HG03442 (cell line): Measurements from ENCODE around the gene AP5Z1.

Experiments
- ATAC-seq: cut with Tn5 transposase; IDR thresholded peaks from one replicate; pipeline ENCODE4 v1.9.1; 2021; ENCODE audit warnings: mild to moderate bottlenecking, moderate library complexity; ENCODE audit not compliant: unreplicated experiment

Gene AP5Z1

DNA sequence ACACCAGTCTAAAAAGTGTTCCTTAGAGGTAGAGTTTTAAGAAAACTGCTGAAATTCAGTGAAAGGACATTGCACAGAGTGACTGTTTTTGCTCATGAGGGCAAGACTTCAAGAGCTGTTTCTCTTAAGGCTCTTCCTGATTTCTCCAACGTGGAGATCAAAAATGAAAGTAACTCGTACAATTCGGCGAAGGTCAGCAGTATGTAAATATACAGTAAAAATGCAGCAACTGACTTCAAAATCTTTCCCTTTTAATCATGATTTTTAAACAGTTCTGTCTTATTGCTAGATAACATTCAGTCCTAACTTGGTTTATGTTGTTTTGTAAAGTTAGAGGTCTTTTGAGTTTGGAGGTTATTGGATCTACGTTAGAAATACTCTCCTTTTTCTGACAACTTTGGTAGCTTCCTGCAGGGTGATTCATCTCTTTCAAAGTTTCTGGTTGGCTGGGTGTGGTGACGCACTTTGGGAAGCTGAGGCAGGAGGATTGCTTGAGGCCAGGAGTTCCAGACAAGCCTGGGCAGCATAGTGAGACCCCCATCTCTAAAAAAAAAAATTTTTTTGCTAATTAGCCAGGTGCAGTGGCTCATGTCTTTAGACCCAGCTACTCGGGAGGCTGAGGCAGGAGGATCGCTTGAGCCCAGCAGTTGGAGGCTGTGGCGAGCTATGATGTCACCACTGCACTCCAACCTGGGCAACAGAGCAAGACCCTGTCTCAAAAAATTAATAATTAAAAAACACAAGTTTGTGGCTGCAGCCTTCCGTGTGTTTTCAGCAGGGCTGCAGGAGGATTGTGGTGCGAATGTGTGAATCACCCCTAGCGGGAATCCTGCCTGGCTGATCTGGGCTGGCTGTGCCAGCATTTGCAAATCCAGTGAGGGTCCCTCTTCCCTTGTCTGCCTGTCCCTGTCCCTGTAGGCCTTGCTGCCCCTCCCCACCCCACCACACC lies 29.2 kb upstream of the AP5Z1 start:
- no peak for ATAC-seq

GRCh38 chr7:4747013-4747412 lies 28.4 kb upstream of the AP5Z1 start:
- ATAC-seq: no peak

DNA sequence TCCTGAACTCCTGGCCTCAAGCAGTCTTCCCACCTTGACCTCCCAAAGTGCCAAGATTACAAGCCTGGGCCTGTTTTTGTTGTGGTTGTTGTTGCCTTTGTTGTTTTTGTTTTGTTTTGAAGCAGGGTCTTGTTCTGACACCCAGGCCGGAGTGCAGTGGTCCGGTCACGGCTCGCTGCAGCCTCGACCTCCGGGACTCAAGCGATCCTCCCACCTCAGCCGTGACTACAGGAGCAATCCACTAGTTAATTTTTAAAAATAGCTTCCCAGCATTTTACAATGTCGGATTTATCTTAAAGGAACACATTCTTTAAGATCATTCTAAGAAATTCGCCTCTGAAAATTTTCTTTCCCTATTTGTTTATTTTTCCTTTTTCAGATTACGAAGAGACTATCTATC lies 27.7 kb upstream of the AP5Z1 start:
- ATAC-seq: no peak

DNA sequence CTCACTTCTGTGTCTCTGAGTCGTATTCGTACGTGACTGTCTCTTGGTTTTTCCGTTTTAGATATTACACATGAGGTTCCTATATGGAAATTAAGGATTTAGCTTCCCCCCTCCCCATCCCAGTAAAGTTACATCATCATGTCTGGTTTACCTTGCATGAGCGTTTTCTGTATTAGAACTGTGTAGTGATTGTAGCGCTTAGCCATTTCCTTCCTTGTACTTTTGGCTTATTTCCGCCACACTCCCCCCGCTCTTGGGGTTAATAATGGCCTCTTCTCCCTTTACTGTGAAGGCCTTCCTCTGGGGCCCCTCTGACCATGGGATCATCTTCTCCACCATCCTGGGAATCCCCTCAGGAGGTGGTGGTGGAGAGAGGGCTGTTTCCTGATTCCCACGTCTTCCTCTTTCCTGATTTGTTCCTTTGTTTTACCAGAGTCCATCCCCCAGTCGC lies 27.2 kb upstream of the AP5Z1 start:
- no peak for ATAC-seq

DNA sequence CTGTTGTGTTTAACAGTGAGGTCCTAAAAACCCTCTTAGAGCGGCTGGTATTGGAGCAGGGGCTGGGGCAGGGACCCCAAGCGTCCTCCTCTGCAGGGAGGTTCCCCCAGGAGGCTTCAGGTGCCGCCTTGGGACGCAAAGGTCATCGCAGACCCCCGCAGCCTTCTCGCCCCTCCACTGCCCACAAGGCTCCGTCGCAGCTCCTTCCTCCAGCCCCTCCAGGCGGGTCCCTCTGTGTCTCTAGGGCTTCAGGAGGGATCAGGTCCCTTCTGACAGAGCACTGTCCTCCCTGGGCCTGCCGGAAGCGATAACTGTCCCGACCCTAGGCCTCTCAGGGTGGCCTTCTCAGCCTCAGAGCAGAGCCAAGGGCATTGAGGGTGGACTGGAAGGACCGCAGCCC lies 26.1 kb upstream of the AP5Z1 start:
- ATAC-seq: no peak

GRCh38 chr7:4749798-4750197 lies 25.6 kb upstream of the AP5Z1 start:
- no peak for ATAC-seq

DNA sequence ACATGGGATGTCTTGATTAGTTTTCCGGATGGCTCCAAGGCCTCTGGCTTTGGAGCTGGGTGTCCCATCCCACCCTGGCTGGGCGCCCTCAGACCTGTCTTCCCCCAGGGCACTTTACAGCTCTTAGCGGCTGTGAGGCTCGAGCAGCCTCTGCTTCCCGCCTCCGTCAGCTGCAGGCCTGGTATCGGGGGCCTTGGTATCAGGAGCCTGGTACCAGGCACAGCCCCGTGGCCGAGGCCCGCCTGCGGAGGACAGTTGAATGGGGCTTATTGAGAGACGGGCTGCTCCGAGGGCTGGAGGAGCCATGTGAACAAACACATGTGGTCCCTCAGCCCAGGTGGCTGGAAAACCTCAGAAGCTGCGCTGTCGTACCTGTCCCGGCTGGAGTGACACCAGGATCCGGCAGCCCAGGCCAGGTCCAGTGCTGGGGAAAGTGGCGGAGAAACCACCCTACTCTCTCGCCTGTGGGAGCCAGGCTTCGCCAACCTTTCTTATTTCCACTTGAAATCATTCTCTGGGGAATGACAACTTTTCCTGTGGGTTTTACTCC lies 23.9 kb upstream of the AP5Z1 start:
- ATAC-seq: no peak

DNA sequence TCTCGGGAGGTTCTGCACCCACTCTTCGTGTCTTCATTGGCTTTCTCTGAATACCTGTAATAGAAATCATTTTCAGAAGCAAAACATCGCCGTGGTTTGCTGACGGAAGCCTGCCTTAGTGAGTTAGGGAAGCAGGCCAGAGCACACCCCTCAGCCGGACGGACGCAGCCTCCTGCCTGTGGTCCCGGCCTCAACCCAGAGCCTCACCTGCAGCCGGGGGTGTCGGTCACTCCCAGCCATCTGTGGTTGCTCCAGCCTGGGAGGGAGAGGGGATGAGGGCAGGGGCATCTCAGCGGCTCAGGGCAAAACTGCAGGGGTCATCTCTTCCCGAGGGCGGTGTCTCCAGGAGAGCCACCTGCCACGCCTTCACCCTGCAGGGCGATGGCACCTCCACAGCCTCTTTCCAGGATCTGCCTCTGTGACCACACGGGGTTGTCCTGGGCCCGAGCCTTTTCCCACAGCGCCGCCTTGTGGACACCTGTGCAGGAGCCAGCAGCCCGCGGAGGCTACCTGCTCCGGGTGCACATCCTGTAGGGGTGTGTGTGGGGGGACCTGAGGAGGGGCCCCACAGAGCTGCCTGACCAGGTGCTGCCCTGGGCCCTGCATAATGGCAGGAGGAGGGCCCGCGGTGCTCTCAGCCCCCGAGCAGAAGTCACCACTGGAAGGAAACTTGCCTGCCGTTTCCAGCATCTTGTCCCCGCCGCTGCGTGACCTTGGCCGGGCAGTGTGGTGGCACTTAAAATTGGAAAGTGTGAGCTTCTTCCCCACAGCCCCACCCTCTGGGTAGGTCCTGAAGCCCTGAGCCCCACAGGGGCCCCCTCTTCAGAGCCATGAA lies 21.6 kb upstream of the AP5Z1 start:
- peak; percentile 81 for ATAC-seq

GRCh38 chr7:4754433-4755010 lies 20.9 kb upstream of the AP5Z1 start:
- ATAC-seq: no peak

DNA sequence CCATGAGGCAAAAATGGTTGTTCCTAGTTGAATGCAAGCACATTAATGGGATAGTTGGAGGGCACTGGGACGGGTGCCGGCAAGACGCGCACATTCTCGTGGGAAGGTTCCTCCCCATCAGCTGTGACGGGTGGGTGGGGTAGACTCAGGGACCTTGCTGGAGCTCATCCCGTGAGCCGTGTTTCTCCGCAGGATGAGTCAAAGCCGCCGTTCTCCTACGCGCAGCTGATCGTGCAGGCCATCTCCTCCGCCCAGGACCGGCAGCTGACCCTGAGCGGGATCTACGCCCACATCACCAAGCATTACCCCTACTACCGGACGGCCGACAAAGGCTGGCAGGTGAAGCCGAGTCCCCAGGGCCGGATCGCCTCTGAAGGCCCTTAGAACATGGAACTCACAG lies 20.4 kb upstream of the AP5Z1 start:
- ATAC-seq: no peak

DNA sequence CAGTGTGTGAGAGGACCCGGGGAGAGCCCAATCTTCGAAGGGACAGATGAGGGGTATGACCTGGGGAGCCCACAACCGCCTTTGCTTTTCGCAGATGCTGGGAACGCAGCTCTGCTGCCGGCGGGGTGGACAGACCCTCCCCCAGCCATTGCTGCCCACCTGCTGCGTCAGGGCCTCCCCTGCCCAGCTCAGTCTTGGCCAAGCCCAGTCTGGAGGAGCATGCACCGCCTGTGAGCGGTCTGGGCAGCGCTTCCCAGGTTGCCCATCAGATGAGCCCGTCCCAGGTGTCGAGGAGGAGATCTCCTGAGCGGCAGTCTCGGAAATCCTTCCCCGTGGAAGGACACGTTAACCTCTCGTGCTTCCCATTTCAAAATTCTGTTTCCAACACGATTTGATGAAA lies 17.3 kb upstream of the AP5Z1 start:
- no peak for ATAC-seq

DNA sequence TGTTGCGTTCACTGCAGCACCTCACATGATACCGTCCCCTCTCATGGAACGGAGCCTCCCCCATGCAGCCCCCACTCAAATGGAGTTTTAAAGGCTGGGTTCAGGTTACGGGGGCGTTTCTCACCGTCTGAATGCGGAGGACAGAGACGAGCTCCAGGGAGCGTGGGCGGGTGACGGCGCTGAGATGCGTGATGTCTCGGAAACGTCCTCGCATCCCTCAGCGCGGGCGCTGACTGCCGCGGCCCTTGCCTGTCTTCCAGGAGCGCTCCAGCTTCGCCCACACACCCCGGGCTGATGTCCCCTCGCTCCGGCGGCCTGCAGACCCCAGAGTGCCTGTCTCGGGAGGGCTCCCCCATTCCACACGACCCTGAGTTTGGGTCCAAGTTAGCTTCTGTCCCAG lies 16.6 kb upstream of the AP5Z1 start:
- ATAC-seq: no peak

- ATAC-seq: no peak
These were observed 16.2 kb upstream of the AP5Z1 start for GRCh38 chr7:4759211-4759610.

DNA sequence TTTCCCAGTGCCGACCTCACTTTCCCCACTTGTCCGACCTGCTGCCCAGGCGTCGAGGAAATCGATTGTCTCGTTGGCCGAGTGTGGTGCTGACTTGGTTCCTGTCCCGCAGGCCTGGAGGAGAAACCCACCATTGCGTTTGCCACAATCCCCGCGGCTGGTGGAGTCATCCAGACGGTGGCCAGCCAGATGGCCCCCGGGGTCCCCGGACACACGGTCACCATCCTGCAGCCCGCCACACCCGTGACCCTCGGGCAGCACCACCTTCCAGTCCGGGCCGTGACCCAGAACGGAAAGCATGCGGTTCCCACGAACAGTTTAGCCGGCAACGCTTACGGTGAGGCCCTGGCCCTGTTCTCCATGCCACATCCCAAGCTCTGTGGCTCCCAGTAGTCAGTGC lies 14.5 kb upstream of the AP5Z1 start:
- ATAC-seq: no peak

DNA sequence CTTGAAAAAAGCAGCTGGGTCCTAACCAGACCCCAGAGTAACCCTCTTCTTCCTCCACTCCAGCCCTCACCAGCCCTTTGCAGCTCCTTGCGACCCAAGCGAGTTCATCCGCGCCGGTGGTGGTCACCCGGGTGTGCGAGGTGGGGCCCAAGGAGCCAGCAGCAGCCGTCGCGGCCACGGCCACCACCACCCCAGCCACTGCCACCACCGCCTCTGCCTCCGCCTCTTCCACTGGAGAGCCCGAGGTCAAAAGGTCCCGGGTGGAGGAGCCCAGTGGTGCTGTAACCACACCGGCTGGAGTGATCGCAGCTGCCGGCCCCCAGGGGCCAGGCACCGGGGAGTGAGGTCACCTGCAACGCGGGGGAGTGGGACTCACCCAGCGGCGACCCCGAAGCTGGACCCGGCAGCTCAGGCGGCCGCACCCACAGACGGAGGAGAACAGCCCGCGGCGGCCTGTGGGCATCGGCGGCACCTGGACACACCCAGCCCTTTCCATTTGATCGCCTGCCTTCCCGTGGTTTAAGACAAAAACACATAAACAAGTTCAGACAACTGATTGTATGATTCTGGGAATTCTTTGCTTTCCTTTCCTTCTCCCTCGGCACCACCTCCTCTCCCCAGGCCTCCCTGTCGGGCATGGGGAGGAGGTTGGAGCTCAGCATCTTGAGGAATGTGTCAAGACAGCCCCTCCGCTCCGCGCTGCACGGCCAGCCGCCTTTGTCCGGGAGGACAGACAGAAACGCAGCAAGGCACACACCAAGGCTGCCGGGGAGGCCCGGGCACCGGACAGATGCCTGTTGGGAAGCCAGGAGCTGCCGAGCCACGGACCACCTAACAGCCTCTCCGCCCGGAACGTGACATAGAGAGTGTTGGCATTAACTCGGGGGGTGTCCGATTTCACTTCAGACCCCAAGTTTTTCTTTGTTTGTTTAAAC lies 13.0 kb upstream of the AP5Z1 start:
- no peak for ATAC-seq

- ATAC-seq: no peak
These were observed 12.2 kb upstream of the AP5Z1 start for GRCh38 chr7:4763091-4763793.

DNA sequence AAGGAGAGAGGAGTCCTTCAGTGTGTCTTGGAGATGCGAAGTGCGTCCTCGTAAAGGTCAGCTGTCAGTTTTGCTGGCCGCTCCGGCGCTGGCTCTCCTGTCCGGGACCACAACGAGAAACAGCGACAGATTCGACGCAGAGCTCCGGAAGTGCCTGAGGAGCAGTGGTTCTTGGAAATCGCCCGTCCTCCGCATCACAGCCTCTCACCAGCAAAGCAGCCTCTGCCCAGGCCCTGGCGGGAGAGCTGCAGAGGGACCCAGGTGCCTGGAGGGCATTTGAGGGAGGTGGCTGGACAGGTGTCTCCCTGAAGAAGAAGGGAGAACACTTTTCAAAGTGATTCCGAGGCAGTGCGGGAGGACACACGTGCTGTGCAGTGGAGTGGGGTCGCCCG lies 11.6 kb upstream of the AP5Z1 start:
- ATAC-seq: no peak

DNA sequence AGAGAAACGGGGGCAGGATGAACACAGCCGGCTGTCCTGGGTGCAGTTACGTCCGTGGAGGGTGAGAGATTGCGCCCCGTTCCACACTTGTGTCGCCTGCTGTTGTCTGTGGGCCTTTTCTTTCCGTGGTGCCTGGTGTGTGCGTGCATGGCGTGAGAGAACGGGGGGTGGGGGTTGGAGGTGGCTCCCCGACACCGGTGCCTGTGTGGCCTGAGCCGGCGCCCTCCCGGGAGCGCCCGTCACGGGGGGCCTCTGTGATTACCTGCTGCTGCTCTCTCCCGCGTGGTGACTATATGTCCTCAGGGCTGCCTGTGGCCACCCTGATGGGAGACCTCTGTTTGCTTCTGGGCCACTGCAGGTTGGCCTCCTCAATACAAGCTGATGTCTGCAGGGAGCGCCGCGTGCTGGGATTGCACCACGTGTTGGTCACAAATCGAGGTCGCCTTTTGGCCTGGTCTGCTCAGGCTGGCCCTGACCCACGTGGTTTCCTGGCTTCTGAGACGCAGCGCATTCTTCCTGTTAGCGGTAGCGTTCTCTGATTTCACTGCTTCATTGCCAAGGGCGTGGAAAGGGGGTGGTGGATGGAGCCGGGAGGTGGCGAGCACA lies 10.9 kb upstream of the AP5Z1 start:
- ATAC-seq: no peak
